K562 (cell line): ENCODE results near the gene BTBD1. TPM values are rescaled to one million over a fixed set of nuclear protein-coding genes. Genes with fewer than 3 reads are reported as not detected.

ENCODE experiments used
- ATF2 ChIP-seq: sonication (generic); formaldehyde crosslinking; IDR thresholded peaks from 2 replicates; pipeline ENCODE4 v1.8.1; 2022; ENCODE audit warnings: missing genetic modification reagents
- BRF1 ChIP-seq: IDR thresholded peaks from 3 replicates; pipeline ENCODE4 v1.6.1; 2011; ENCODE audit warnings: borderline replicate concordance, mild to moderate bottlenecking; ENCODE audit not compliant: insufficient read length; ENCODE audit errors: extremely low read depth
- DEAF1 ChIP-seq: fragments of 450-650 bp; formaldehyde crosslinking; IDR thresholded peaks from 2 replicates; pipeline ENCODE4 v1.4.0; 2020; ENCODE audit warnings: mild to moderate bottlenecking, moderate library complexity
- E2F1 ChIP-seq: sonication (generic); formaldehyde crosslinking; IDR thresholded peaks from 2 replicates; pipeline ENCODE4 v1.8.1; 2023; ENCODE audit warnings: mild to moderate bottlenecking, missing genetic modification reagents, moderate library complexity
- EHMT2 ChIP-seq: fragments of 450-650 bp; IDR thresholded peaks from 2 replicates; pipeline ENCODE4 v1.6.1; 2018; ENCODE audit warnings: antibody characterized with exemption
- ILK ChIP-seq: fragments of 450-650 bp; IDR thresholded peaks from 2 replicates; pipeline ENCODE4 v1.6.1; 2016; ENCODE audit warnings: missing genetic modification characterization, low read depth, mild to moderate bottlenecking, missing compliant biosample characterization, moderate library complexity, borderline replicate concordance
- JUNB ChIP-seq: fragments of 450-650 bp; formaldehyde crosslinking; conservative IDR thresholded peaks from 2 replicates; pipeline ENCODE4 v1.4.0; 2020; ENCODE audit warnings: mild to moderate bottlenecking
- PHF21A ChIP-seq: fragments of 450-650 bp; IDR thresholded peaks from 2 replicates; pipeline ENCODE4 v1.6.1; 2017; ENCODE audit warnings: low read depth, borderline replicate concordance
- PKNOX1 ChIP-seq: fragments of 450-650 bp; IDR thresholded peaks from 2 replicates; pipeline ENCODE4 v1.6.1; 2016
- POLR2B ChIP-seq: fragments of 450-650 bp; IDR thresholded peaks from 2 replicates; pipeline ENCODE4 v1.6.1; 2018; ENCODE audit warnings: low read depth; ENCODE audit not compliant: partially characterized antibody
- PRPF4 ChIP-seq: fragments of 200-400 bp; formaldehyde crosslinking; IDR thresholded peaks from one replicate; pipeline ENCODE4 v1.6.1; 2017; ENCODE audit warnings: low read length, low read depth, mild to moderate bottlenecking; ENCODE audit not compliant: insufficient read depth, poor library complexity, severe bottlenecking
- RAD51 ChIP-seq: fragments of 450-650 bp; IDR thresholded peaks from 2 replicates; pipeline ENCODE4 v1.7.1; 2016; ENCODE audit warnings: low read depth, mild to moderate bottlenecking, borderline replicate concordance
- ZBTB26 ChIP-seq: fragments of 450-650 bp; formaldehyde crosslinking; IDR thresholded peaks from 2 replicates; pipeline ENCODE4 v1.4.0; 2022; ENCODE audit warnings: missing genetic modification characterization
- ZNF518B ChIP-seq: fragments of 250-450 bp; sonication (Bioruptor Pico); IDR thresholded peaks from 2 replicates; pipeline ENCODE4 v1.5.0; 2021; ENCODE audit warnings: mild to moderate bottlenecking, moderate library complexity
- polyA plus RNA-seq, 8 experiments: library from polyadenylated mRNA; depleted of rRNA in 4 of 8; stranded (reverse) in 5 of 8; unstranded in 3 of 8; fragments of >200 nt; fragmentation: Nextera tagmentation in 2 of 8; fragmentation: Illumina TruSeq in 1 of 8; extraction: Ambion mirVana in 2 of 8; extraction: Trizol in 1 of 8; gene quantifications; 2 replicates each; pipeline versions ENCODE4 v1.2.1 to v1.2.3, GENCODE V29; 2011 to 2014; ENCODE audit warnings: inconsistent platforms in 1 of 8, missing spikeins in 1 of 8
- total RNA-seq, 7 experiments: library from RNA; depleted of rRNA in 6 of 7; stranded (reverse); fragments of >200 nt in 6 of 7; fragmentation: Illumina TruSeq in 2 of 7; extraction: Trizol in 2 of 7; gene quantifications; 2 replicates each; pipeline versions ENCODE4 v1.2.1 to v1.2.3, GENCODE V29; 2011 to 2021; ENCODE audit warnings: low replicate concordance in 1 of 7

Gene BTBD1
- total and polyA plus RNA-seq, 9 of the 15 experiments (the other 6 are each of a cell fraction or from before 2014, with no cell fraction given) = 19.4 to 106 (median 90.4) TPM

- no peak for TF ChIP-seq ZBTB26 (CRISPR knock-in tag)
- no peak for TF ChIP-seq JUNB
- no peak for TF ChIP-seq PRPF4
- no peak for TF ChIP-seq RAD51
- no peak for TF ChIP-seq PKNOX1
- no peak for TF ChIP-seq BRF1
- TF ChIP-seq EHMT2 = no peak
- no peak for TF ChIP-seq ATF2 (CRISPR knock-in tag)
- TF ChIP-seq POLR2B = peak; percentile 72
- TF ChIP-seq ZNF518B = no peak
- TF ChIP-seq E2F1 (CRISPR knock-in tag) = no peak
- TF ChIP-seq DEAF1 (CRISPR knock-in tag) = no peak
- TF ChIP-seq ILK (tag) = no peak
- TF ChIP-seq PHF21A = no peak
These were observed 55.6 kb downstream of the BTBD1 start, which contains the start of gene C15orf40 (continued) for GRCh38 chr15:83011271-83012075.
